Panc1 (cell line): ENCODE results near the gene CORIN.

ENCODE experiments used
- POLR2AphosphoS5 ChIP-seq: IDR thresholded peaks from 2 replicates; pipeline ENCODE4 v1.6.1; 2012; ENCODE audit warnings: mild to moderate bottlenecking, low read depth, low read length, moderate library complexity
- TCF7L2 ChIP-seq: IDR thresholded peaks from 2 replicates; pipeline ENCODE4 v1.6.1; 2011; ENCODE audit warnings: mild to moderate bottlenecking, low read depth, low read length, inconsistent platforms
- TF ChIP-seq, protein P1 (sequence below): fragments of 450-650 bp; IDR thresholded peaks from 2 replicates; pipeline ENCODE4 v1.5.1; 2017; ENCODE audit warnings: mild to moderate bottlenecking

DNA sequence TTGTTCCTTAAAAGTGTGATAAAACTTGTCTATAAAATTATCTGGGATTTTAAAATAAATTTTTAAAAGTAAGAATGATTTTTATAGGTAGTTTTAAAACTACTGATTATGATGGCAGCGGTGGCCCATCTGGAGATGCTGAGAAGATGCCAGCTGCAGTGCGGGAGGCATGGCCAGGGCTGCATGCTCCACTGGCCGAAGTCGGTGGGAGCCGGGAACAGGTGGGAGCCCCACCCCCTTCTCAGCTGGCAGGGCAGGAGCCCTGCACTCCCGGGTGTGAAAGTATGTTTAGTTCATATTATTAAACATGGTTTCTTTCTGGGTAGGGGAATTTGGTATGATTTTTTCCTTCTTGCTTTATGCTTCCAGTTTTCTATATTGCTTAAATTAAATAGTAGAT lies 63.8 kb downstream of the CORIN start:
- TF ChIP-seq POLR2AphosphoS5 (no peak), TCF7L2 (no peak)
- TF ChIP-seq, protein P1, sequence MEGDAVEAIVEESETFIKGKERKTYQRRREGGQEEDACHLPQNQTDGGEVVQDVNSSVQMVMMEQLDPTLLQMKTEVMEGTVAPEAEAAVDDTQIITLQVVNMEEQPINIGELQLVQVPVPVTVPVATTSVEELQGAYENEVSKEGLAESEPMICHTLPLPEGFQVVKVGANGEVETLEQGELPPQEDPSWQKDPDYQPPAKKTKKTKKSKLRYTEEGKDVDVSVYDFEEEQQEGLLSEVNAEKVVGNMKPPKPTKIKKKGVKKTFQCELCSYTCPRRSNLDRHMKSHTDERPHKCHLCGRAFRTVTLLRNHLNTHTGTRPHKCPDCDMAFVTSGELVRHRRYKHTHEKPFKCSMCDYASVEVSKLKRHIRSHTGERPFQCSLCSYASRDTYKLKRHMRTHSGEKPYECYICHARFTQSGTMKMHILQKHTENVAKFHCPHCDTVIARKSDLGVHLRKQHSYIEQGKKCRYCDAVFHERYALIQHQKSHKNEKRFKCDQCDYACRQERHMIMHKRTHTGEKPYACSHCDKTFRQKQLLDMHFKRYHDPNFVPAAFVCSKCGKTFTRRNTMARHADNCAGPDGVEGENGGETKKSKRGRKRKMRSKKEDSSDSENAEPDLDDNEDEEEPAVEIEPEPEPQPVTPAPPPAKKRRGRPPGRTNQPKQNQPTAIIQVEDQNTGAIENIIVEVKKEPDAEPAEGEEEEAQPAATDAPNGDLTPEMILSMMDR: no peak
